Epidermal melanocyte (primary cell): ENCODE data around the gene GSG1L2.

Source experiments
- DNase-seq: peaks from one replicate; pipeline ENCODE4 v3.0.0; 2011; ENCODE audit warnings: low spot score; ENCODE audit not compliant: insufficient read length

The GSG1L2 gene

GRCh38 chr17:9821921-9822320, at the start of gene GSG1L2:
Gene GSG1L2, minus strand, starts transcription at chr17:9822079. Its CDS starts 8 bp downstream, at chr17:9822071.
- no peak for DNase-seq

- DNase-seq: no peak
Measured at GRCh38 chr17:9868552-9868951, 46.7 kb upstream of the GSG1L2 start.

DNA sequence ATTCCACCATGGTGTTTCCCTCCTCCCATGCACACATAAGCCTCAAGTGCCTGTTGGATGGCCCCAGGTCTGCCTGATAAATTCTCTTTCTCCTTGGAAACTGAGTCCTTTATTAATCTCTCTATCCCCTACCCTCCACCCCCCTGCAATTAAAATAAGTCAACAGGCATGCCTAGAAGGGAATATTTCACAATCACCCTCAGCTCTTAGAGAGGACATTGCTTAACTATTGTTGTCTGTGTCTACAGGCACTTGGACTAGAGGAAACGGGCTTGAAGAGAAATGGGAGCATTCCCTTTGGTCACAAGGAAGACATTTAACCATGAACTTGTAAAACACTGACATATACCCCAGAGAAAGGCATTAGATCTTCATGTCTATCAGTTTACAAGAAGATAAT, 43.7 kb upstream of the GSG1L2 start:
- DNase-seq: no peak

DNA sequence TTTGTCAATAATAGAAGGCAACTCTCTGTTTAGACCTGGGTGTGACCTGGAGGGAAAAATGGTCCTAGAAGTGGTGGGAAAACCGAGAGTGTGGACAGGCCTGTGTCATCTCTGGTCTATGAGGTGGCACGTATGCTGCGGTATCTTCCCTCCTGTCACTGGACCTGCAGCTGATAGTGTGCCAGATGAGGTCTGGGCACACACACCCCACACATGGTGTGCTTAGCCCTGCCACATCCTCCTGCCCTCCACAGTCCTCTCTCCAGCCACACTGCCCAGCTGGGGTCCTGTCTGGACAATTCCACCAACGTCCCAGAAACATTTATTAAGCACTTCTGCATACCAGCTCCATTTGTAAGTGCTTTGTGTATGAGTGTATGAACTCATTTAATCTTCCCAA, 41.1 kb upstream of the GSG1L2 start:
- no peak for DNase-seq

GRCh38 chr17:9862220-9862619, 40.3 kb upstream of the GSG1L2 start:
- no peak for DNase-seq

- DNase-seq: no peak
Measured at GRCh38 chr17:9860851-9861250, 39.0 kb upstream of the GSG1L2 start.

GRCh38 chr17:9859781-9860180, 37.9 kb upstream of the GSG1L2 start:
- no peak for DNase-seq

- DNase-seq: no peak
Measured at GRCh38 chr17:9855036-9855435, 33.2 kb upstream of the GSG1L2 start.

GRCh38 chr17:9854255-9854654, 32.4 kb upstream of the GSG1L2 start:
- DNase-seq: no peak

- DNase-seq: no peak
Measured at GRCh38 chr17:9850151-9850550, 28.3 kb upstream of the GSG1L2 start.

- no peak for DNase-seq
Measured at GRCh38 chr17:9845306-9845705, 23.4 kb upstream of the GSG1L2 start.

DNA sequence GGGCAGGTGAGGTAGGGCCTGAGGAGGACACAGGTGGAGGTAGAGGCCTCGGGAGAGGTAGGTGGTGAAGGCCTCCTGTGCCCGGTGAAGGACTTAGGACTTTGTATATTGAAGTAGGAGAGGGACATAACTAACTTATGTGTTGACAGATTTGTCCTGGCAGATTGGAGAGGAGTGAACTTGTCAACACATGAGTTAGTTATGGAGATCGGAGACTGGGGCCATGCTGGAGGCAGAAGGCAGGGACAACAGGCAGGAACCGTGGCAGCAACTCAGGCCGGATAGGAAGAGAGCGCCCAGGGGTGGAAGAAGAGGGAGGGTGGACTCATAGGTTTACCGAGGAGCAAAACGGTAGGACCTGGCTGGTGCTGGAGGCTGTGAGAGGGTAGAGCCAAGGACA, 22.3 kb upstream of the GSG1L2 start:
- DNase-seq: no peak

DNA sequence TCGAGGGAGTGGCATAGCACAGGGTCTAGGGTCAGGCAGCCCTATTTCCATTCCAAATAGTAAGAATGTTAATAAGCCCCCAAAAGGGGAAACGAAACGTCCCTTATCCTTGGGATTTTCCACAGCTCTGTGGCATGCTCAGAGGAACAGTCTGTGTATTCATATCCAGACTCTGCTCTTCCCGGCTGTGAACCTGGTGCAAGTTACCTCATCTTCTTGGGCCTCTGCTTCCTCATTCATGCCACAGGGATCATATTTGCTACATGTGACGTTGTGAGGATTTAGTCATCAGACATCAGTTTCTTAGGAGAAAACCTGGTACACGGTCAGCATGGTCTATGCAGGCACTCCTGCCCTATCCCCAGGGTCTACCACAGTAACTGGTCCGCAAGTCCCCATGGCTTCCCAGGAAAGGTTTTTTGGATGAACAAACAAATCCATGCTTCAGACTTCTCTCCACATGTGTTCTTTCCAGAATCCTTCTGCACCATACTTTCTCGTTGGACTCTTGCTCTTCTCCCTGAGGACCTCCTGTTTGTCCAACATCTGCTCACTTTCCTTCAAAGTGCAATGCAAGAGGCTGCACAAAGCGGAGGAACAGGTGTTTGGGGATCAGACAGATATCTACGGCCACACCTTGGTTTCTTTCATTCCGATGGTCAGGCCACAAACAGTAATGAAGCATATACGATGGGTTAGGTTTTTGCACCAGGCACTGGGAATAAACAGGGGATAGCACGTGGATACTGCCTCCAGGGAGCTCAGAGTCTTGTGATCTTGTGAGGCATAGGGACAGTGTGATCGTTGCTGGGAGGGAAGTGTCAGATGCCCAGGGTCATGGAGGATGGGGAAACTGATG, 21.5 kb upstream of the GSG1L2 start:
- no peak for DNase-seq

DNA sequence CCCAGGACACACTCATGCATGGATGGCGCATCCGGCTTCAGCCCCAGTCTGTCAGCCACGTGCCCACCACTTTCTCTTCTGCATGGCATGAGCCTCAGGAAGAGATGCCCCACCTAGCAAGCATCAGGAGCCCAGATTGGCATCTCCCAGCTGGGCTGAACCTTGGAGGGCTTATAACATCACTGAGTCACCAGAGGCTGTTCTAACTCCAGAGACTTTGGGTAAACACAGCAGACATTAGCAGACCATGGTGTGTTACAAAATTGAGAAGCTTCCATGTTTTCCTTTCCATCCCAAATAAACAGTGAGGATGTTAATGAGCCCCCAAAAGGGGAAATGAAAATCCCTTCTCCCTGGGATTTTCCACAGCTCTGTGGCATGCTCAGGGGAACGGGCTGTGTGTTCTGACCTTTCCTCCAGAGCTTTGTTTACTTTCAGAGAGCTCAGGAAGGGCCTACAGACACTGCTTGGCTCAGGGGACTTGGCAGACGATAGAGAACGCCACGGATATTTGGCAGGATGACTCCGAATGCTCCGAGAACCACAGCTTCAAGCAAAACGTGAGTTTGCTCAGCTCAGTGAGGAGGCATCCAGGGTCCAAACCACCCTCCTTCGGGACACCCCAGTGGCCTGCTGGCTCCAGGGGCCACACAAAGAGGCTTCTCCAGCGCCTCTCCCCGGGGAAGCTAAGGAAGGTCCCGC, 20.3 kb upstream of the GSG1L2 start:
- DNase-seq: no peak

- no peak for DNase-seq
Measured at GRCh38 chr17:9839433-9839832, 17.6 kb upstream of the GSG1L2 start.

DNA sequence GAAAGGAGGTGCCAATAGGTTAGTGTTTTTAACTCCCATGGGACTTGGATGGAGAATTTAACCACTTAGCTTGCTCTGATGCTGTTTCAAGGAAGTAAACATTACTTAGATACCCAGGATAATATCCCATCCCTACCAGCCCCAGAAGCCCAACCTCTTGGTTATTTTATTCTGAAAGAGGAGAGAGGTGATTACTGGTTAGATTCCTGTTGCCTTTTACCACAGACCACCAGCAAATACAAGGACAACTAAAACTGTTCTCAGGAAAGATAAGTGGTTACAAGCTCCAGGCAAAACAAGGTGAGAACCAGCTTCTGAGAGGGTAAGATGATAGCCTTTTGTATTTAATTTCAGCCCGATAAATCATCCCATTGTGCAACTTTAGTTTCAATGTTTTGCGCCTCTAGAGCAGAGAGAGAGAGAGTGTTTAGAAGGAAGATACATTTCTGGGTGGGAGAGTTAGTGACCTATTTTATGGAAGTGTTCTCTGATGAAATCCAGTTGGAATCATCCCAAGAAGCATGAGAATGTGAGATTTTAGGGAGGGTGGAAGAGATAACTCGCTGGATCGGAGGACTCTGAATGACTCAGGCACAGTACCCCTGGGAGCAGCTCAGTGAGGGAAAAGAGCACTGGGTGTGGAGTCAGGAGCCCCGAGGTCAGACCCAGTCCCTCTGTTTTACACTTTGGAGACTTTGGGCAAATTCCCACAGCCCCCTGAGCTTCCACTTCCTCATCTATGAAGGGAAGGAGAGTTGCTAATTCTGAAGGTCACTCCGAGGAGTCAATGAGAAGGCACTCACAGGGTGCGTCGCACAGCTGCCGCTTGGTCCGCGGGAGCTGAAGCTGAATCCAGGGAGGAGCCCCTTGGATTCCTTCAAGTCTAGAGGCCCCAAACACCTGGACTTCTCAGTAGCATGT, 15.9 kb upstream of the GSG1L2 start:
- DNase-seq: no peak

GRCh38 chr17:9833922-9834321, 12.0 kb upstream of the GSG1L2 start:
- DNase-seq: no peak

- no peak for DNase-seq
Measured at GRCh38 chr17:9830711-9831110, 8.8 kb upstream of the GSG1L2 start.

- no peak for DNase-seq
Measured at GRCh38 chr17:9829343-9829742, 7.5 kb upstream of the GSG1L2 start.

- DNase-seq: no peak
Measured at GRCh38 chr17:9828296-9829295, 6.7 kb upstream of the GSG1L2 start.
